SK-N-SH (cell line): Measurements from ENCODE around the gene SPATA16.

Experiments used
- JUND ChIP-seq: IDR thresholded peaks from 2 replicates; pipeline ENCODE4 v1.4.0; 2012
- MXI1 ChIP-seq: IDR thresholded peaks from 2 replicates; pipeline ENCODE4 v1.6.1; 2012; ENCODE audit warnings: mild to moderate bottlenecking, low read depth, low read length, improper control_type of control experiment
- TF ChIP-seq, protein P1 (sequence below): fragments of 200-600 bp; sonication (generic); IDR thresholded peaks from 2 replicates; pipeline ENCODE4 v1.6.1; 2017; ENCODE audit warnings: antibody characterized with exemption, mild to moderate bottlenecking, moderate library complexity

DNA sequence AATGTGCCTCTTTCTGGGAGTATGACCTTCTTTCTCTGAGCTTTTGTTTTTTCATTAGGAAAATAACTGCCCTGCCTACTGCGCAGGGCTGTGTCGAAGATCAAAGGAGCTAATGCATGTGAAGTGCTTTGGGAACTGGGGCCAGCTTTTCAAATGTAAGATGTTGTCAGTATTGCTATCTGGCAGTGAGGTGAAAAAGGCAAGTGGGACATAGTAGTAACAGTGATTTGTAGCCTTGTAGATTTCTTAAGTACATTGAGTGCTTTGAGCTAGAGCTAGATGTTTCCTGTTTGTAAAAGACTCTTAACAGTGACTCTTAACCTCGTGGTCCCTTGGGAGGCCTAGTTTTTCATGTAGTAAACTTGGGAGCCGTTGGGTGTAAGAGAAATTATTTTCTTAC lies 264.0 kb downstream of the SPATA16 start:
- TF ChIP-seq, protein P1, sequence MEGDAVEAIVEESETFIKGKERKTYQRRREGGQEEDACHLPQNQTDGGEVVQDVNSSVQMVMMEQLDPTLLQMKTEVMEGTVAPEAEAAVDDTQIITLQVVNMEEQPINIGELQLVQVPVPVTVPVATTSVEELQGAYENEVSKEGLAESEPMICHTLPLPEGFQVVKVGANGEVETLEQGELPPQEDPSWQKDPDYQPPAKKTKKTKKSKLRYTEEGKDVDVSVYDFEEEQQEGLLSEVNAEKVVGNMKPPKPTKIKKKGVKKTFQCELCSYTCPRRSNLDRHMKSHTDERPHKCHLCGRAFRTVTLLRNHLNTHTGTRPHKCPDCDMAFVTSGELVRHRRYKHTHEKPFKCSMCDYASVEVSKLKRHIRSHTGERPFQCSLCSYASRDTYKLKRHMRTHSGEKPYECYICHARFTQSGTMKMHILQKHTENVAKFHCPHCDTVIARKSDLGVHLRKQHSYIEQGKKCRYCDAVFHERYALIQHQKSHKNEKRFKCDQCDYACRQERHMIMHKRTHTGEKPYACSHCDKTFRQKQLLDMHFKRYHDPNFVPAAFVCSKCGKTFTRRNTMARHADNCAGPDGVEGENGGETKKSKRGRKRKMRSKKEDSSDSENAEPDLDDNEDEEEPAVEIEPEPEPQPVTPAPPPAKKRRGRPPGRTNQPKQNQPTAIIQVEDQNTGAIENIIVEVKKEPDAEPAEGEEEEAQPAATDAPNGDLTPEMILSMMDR, result no peak
- TF ChIP-seq JUND, result no peak
- no peak for TF ChIP-seq MXI1
